HG03135 (cell line): ENCODE data around the gene IRF2BPL.
A peak's percentile ranks its signal among the peaks of the same experiment; 100 is the strongest.

Source experiments
- ATAC-seq: cut with Tn5 transposase; IDR thresholded peaks from one replicate; pipeline ENCODE4 v1.9.1; 2021; ENCODE audit warnings: mild to moderate bottlenecking, moderate library complexity; ENCODE audit not compliant: unreplicated experiment

Gene IRF2BPL

DNA sequence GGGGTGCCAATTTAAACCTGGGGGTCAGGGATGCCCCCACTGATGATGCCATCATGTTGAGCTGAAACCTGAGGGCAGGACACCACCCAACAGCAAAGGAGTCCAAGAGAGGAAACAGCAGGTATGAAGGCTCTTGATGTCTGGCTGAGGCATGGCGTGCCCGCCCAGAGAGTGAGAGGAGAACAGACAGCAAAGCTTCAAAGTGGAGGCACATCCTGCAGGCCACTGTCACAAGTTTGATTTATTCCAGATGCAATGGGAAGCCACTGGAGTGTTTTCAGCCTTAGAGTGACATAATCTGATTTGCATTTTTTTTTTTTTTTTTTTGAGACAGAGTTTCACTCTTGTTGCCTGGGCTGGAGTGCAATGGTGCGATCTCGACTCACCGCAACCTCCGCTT, 34.8 kb downstream of the IRF2BPL start:
- ATAC-seq: no peak

DNA sequence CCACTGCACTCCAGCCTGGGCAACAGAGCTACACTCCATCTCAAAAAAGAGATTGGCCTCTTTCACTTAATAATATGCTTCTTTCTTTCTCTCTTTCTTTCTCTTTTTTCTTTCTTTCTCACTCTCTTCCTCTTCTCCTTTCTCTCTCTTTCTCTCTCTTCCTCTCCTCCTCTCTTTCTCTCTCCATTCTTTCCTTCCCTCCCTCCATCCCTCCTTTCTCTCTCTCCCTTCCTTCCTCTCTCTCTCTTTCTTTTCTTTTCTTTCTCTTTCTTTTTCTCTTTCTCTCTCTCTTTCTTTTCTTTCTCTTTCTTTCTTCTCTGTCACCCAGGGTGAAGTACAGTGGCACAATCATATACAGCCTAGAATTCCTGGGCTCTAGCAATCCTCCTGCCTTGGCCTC, 38.4 kb downstream of the IRF2BPL start:
- ATAC-seq: no peak

DNA sequence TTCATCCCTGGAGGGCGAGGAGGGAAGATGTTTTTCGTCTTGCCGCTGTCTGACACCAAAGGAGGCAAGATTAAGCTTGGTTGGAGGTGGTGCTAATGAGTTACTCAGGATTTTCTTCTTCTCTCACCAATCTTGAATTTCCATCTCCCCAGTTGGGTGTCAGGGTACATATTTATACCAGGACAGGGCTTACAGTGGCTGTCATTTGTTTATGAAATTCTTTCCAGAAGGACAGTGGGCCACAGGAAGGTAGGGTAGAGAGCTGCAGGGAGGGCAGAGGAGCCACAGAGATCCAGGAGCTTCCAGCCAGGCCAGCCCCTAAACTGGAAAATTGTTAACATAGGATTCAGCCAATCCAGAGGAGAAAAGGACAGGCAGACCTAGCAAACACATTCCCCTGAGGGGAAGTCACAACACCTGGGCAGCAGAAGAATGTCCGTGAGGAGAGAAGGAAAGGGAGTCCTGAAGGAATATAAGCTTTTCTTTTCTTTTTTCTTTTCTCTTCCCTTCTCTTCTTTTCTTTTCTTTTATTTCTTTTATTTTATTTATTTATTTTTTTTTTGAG, 40.5 kb downstream of the IRF2BPL start:
- no peak for ATAC-seq

DNA sequence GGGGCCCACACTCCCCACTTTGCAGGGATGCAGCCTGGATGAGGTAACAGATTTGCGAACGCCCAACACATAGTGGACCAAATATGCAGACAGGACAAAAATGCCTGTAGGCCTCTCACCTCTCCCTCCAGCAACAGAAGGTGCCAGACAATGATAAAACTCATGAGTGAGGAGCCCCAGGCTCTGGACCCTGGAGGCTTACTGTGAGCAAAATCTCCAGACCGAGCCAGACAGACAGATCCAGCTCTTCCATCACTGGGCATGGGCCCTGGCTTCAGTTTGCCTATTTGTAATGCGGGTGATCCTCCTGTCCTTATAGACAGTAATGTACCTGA, 42.3 kb downstream of the IRF2BPL start:
- no peak for ATAC-seq

DNA sequence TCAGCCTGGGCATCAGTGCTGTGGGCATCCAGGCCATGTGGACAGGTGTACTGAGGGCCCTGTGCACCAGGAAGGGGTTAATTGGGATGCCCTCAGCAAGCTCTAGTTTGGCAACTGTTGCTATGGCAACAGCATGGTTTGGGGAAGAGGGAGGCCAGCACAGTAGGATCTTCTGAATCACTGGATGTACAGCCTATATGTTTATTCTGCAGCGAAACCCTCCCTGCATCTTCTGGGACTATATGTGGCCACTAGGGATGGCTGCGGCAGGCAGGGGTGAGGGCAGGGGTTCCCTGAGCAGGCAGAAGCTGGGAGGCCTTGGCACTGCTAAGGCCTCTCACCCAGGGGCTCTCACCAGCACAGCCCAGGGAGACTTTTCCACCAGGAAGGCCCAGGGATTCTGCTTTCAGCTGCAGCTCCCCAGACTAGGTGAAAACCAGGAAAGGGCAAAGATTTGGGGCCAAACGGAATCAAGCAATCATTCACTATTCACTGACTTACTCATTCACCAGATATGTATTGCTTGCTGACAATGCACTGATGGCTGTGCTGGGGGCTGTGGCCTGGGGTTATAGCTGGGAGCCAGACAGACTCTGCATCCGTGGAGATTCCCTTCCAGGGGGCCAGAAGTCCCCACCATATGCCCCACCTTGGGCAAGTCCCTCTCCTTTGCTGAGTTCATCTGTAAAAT, 42.8 kb downstream of the IRF2BPL start:
- no peak for ATAC-seq

DNA sequence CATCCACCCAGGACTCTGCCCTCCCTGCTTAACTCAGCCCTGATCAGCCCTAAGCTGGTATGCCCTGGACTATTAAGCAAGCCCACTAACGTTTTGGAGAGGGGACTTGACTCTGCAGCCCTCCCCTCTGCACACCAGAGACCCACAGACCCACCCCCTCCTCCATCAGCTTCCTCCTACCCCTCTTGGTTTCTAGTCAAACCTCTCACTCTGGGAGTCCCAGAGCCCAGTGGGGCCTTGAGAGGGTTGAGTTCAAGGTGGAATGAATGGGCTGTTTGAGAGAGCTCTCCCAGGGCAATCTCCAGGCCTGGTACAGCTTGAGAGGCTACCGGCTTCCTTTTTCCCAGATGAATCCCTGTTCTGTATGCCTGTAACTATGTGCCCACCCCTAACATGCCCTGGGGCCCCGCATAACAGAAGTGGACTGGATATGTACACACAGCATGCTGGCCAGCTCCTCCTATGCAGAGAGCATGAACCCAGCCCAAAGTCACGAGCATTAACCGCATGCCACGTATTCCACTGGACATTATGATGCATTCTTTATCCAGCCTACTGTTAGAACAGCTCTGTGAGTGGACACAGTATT, 43.6 kb downstream of the IRF2BPL start:
- no peak for ATAC-seq

DNA sequence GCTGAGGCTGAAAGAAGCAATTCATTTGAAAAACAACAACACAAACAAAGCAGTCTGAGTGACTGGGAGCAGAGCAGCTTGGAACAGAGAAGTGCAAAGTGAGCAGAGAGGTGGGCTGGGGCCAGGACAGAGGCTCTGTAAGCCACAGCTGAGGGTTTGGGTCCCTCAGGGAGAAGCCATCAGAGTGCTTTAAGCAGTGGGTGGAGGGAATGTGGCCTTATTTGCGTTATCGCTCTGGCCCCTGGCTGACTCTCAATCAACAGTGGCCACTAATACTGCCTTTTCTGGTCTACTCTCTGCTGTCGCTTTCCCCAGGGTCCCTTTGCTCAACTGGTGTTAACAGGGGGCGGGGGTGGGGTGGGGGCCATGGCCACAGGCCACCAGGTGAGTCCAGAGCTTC, 44.2 kb downstream of the IRF2BPL start:
- ATAC-seq: no peak

DNA sequence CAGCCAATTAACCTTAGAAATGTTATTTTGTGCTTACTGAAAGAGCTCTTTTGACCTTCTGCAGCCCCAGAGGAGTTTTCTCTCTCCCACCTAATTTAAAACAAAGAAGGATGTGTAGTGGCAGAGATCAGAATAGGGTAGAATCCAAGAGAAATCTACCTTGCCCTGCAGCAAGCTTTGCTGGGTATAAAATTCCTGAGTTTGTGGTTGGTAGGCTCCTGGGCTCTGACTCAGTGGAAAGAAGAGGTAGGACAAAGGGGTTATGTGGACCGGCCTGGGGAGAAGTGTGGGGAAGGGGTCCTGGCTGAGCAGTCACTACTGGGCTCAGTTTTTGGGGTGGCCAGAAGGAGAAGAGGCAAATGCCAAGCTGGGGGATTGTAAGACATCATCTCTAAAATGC, 46.8 kb downstream of the IRF2BPL start:
- no peak for ATAC-seq

DNA sequence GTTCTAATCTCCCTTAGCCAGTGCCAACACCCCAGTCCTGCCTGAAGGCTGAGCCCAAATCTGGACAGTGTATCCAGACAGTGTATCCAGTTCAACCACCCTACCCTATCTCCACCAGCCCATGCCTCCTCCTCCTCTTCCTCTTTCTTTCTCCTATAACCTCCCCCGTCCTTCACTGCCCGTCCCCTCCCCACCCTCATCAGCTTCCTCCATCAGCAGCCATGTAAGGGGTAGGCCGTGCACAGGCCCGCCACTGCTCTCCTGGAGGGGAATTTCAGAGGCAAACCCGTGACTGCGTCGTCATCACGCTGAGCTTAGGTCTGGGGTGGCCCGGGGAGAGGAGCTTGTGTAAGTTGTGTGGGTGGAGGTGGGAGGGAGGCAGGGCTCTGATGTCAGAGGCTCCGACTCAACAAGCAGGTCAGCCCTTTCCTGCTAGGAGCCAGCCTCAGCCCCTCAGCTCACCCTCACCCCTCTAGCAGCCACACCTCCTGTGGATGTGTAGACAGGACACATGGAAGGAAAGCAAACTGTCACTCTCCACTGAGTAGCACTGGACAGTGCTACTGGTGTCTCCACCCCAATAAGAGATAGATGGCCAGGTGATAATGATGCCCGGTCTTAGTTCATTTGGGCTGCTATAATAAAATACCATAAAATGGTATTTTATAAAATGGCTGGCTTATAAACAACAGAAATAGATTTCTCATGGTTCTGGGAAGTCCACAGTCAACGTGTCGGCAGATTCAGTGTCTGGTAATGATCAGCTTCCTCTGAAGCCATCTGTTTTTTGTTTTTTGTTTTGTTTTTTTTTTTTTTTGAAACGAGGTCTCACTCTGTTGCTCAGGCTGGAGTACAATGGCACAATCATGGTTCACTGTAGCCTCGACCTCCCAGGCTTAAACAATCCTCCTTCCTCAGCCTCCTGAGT, 50.5 kb downstream of the IRF2BPL start:
- ATAC-seq: peak; percentile 85

DNA sequence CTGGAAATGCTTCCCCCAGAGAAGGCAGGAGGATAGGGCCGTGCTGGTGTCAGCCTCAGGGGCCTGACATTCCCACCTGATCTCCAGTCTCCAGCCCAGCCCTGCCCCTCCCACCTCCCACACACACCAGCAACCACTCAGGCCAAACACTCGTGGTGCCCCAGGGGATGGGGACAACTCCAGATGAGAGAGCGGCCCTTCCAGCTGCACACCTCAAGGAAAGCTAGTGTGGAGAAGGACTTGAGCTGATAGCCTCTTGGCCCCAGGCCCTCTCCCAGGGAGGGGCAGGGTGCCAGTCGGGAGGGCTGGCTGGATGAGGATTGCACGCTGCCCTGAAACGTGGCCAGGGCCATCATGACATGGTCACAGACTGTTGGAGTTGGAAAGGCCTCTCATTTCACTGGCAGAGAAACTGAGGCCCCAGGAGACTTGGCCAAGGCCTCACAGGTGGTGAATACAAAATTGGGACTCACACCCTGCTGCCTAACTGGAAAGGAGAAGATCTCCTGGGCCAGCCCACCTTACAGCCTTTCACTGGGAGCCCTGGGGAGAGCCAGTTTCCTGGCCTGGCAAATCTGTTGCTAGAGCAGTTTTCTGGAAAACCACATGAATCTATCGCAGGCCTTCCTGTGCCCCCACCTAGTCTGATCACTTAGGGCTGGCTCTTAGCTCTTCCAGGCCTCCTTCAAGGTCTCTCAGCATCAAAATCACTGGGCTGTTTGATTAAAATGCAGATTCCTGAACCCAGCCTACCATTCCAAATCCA, 52.1 kb downstream of the IRF2BPL start:
- no peak for ATAC-seq

DNA sequence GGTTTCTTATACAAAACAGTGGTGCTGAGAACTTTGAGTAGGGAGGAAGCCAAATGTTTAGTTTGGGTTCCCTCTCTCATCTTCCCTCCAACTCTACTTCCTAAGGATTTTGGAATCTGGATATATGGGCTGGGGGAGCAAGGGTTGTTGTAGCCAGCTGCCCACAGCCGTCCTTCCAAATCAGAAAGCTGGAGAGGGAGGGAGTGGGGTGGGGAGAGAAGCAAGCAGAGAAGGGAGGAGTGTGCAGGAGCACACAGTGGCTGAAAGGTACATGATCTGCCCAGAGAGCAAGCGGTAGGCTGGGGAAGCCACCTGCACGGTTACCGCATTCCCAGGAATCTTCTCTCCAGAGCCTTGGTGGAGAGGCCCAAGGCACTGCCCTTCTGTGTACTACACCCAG, 52.7 kb downstream of the IRF2BPL start:
- ATAC-seq: no peak

DNA sequence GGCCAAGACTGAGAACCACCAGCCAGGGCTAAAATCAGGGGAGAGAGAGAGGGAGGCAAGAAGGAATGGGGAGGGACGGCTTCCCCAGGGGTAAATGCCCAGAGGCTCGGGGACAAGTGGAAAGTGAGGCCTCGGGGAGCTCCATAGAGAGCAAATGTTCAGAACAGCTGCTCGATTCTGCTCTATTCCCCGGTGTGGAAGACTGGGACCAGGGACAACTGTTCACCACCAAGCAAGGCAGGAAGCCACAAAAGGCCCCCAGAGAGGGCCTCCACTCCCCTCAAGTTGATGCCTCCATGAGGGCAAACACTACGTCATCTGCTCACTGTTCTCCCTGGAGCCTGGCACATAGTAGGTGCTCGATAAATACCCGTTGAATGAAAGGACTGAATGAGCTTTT, 53.5 kb downstream of the IRF2BPL start:
- no peak for ATAC-seq
